GM19468 (cell line): ENCODE measurements around the gene CCL11.

Experiments
- ATAC-seq: cut with Tn5 transposase; IDR thresholded peaks from one replicate; pipeline ENCODE4 v1.9.1; 2021; ENCODE audit warnings: mild to moderate bottlenecking, moderate library complexity, moderate number of reproducible peaks; ENCODE audit not compliant: unreplicated experiment; ENCODE audit errors: extremely low read depth

The CCL11 gene

DNA sequence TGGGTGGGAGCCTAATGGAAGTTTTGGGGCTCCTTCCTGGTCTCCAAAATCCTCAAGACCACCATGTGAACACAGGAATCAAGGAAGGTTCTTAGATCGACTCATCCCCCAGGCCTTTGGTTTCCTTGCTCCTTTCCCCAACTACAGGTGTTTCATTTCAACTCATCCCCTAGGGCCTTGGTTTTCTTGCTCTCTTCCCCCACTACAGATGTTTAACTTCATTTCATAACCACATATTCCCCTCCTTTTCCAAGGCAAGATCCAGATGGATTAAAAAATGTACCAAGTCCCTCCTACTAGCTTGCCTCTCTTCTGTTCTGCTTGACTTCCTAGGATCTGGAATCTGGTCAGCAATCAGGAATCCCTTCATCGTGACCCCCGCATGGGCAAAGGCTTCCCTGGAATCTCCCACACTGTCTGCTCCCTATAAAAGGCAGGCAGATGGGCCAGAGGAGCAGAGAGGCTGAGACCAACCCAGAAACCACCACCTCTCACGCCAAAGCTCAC is at the start of gene CCL11:
Gene CCL11, plus strand, starts transcription at position 457 of the 507 bp plus-strand sequence. CDS start 67 bp downstream, outside the sequence.
- ATAC-seq, result no peak

DNA sequence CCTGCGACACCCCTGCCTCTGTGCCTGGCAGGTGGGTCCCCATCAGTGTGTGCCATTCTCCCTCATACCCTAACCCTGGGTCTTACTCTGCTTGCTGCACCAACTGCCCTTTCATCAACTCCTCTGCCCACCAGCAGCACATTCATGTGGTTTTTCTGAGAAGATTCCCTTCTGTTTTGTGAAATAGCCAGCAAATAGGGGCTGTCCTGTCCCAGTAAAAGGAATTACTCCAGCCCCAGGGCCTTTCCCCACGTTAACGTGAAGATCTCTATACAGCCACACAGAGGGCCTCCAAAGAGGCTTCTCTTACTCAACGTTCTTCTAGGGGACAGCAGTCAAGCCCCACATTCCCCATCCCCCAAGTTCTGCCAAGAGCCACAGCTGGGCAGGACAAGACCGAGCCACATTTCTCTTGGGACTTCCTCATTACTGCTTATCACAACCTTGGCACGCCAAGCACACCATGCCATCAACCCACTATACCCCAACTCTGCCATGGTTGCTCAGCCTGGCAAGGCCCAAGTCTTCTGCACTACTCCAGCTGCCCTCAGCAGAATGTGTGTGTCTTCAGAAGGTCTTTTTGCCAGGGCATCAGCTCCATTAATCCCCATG is 49.2 kb upstream of the CCL11 start:
- no peak for ATAC-seq

DNA sequence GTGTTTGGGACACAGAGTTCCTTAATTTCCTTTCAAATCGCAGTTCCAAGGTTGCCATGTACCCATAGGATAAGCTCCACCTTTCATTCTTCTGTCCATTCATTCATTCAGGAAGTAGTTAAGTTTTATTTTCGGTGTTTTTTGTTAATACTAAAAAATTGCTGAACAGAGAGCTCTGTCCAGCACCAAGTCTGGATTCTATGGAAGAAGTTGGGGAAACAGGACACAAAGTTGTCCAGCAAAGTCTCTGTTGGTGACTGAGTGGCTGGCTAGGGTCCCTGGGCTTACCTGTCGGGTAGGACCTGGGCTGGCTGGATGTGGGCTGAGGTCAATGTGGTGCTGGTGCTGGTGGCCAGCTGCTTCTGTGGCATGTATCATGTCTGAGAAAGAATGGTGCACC is 48.1 kb upstream of the CCL11 start:
- no peak for ATAC-seq

DNA sequence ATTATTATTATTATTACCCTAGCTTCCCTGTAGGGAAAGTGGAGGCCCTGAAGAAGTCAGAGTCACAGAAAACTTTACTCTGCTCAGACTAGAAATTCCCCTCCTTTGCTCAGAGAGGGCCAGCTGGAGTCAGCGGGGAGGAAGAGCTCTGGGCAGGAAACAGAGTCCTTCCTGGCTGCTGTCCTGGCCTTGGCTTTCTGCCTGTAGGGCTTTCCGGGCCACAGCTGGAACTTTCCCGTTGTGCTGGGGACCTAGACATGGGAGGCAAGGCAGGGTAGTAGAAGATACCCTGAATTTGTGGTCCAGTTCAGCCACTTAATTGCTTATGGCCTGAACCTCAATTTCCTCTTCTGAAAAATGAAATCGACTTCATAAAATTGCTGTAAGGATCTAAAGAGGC is 44.5 kb upstream of the CCL11 start:
- ATAC-seq, result no peak

DNA sequence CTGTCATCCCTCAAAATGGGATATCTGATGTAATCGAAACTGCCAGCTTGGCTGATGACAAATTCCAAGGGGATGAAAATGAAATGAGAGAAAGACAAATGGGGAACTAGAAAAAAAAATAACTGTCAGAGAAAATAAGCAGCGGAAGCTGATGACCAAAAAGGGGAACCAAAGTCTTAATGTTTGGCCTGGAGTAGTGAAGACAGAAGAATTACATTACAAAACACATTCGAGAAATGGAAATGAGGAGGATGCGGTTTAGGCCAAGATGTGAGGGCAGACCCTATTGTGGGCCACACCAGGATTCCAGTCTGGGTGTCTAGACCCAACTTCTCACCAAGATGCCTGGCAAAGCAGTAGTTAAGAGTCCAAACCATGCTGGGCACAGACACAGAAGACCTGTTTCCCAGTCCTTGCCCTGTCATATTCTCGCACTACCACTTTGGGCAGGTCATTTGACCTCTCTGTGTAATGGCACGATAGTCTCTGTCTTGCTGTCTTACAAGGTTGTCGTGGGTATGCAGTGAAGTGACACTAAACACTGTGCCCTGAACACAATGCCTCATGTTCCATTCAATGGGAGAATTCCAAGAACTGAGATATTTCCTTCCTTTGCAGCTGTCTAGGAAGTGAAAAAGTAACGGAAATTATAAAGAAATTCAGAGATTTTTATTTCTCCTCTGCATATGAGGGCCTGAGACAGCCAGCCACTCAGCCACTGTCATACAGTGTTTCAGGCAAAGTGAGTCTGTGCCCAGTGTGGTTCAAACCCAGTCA is 42.8 kb upstream of the CCL11 start:
- no peak for ATAC-seq

DNA sequence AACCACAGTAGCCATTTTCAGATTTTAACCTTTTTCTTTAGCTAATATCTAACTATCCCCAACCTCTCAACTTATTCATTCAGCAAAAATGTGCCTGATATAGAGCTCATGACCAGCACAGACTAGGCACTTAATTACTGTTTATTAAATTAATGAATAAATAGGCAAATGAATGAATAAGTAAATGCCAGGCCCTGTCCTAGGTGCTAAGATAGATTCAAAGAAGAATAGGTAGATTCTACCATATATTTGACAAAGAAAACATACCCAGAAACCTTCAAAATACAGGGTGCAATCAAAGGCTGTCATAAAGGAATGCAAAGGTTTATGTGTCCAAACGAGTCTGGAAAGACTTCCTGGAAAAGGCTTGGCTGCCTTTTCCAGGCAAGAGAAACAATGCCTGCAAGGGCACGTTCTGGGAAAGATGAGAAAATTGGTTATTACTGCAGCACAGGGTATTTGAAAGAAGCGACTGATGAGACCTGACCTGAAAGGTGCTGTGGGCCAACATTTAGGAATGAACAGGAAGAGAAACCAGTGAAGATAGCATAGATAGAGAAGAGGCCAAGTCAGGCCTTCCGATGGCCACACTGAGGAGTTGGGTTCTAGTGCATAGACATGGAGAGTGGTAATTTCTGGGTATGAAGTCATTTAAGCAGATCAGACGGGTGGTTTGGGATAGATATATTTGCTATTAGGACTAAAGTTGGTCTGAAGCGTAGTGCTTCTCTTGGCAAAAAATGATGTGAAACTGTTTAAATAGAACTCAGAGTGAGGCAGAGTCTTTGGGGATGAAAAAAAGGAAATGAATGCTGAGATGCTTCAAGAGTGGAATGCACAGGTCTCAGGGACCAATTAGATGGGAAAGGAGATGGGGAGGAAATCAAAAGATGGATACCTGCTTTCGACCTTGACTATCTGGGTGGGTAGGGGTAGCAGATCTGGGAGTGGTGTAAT is 41.9 kb upstream of the CCL11 start:
- no peak for ATAC-seq

DNA sequence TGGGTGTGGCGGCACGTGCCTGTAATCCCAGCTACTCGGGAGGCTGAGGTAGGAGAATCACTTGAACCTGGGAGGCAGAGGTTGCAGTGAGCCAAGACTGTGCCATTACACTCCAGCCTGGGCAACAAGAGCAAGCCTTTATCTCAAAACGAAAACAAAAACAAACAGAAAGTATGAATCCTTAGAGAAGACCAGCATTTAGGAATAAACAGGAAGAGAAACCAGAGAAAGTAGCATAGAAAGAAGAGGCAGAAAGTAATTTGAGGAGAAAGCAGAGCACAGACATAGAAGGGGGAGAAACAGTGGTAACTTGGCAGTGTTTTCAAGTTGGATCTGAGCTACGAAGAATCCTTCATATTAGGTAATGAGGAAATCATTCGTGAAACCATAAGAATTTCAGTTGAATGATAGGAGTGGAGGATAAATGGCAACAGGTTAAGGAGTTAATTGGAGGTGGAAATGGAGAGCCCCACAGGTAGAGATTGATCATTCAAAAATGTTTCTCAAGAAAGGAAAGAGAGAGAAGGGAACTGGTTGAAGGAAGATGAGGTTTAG is 40.1 kb upstream of the CCL11 start:
- ATAC-seq, result no peak

DNA sequence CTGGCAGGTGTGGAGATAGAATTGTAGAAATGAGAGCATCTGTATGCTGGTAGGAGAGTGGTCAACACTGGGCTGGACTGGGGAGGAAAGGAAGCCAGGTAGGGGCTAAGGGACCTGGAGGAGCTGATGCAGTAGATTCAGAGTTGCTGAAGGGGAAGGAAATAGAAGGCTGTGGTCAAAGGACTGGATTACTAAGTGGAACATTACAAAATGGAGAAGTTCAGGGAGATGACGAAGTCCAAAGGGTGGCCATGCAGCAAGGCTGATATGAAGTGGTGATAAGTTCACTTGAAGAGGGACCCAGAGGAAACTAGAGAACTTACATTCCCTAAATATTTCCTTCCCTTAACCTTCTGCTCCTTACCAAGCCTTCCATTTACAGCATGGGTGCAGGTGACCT is 39.1 kb upstream of the CCL11 start:
- ATAC-seq, result no peak

DNA sequence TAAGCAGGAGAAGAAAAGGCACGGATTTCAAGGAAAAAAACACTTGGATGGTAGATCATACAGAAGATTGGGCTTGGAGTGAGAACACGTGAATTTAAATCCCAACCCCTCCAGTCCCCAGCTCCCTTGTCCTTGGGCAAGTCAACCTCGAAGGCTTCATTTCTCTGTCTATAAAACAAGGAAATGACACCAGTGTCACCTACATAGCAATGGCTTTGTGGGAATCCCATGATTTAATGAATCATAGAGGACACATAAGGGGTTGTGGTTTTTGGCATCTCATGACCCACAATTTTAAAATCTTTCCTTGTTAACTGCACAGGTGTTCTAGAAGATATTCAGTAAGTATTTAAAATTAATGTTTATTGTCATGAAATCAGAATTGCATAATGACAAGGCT is 38.7 kb upstream of the CCL11 start:
- no peak for ATAC-seq

DNA sequence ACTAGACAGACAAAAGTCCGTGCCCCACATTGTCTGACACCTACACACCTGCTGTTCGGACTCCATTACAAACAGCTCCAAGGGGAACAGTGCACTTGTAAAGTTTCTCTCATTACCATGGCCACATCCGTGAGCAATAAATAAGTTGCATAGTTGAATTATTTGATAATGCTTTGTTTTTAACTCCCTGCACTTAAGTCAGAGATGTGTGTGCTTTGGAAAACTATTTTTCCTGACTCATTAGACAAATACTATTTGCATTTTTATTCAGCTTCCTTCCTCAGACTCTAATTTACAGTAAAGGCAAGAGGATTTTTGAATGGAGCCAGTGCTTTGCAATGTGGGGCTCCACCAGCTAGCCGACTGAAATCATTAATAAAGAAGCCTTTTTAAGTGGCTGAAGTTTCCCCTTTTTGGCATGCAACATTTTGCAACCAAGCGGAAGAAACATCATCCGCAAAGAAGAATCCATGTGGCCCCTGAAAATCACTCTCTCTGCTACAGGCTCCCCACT is 37.0 kb upstream of the CCL11 start:
- no peak for ATAC-seq

DNA sequence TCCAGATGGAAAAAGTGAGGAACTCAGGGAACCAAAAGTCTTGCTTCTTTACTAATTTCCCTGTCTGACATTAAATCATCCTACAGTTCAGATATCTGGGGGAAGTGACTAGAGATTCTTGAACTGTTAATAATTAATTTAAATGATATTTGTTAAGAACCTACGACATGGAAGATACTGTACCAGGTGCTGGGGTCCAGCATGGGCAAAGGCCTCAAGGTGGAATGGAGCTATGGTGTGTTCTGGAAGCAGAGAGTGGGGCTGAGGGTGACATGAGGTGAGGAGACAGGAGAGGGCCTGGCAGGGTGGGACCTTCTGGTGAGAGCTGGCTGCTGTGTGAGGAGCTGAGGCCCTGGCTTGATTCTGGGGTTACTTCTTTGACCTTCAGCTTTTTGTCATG is 36.5 kb upstream of the CCL11 start:
- ATAC-seq, result no peak

DNA sequence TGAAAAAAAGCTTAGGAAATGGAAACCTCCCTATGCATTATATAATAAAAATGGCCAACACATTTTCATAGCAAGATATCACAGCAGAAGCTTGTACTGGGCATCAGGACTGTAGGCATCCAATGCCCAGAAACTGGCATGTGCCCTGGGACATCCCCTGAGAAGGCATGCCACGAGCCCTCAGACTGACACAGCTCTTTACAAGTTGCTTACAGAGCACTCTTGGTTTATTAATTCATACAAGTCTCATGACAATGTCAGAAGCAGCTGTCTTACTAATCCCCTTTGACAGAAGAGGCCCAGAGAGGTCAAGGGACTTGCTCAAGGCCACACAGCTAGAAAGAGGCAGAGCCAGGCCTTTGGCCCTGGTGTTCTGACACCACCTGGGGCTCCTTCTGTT is 36.1 kb upstream of the CCL11 start:
- no peak for ATAC-seq

DNA sequence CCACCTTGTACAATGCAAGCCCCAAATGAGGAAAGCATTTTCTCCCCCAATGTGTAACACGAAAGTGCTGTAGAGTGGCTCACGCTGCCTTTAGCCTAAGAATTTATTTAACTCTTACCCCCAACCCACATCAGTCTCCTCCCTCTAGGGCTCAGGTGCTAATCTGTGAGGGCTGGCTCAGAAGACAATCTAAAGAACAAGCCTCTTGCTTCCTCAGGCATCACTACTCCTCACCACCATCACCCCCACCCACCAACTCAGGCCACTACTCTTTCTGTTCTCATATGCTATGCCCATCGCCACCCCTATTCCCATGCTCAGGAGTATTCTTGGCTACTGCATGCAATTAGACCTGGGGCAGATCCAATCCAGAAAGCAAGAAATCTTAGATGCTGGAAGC is 34.4 kb upstream of the CCL11 start:
- no peak for ATAC-seq

DNA sequence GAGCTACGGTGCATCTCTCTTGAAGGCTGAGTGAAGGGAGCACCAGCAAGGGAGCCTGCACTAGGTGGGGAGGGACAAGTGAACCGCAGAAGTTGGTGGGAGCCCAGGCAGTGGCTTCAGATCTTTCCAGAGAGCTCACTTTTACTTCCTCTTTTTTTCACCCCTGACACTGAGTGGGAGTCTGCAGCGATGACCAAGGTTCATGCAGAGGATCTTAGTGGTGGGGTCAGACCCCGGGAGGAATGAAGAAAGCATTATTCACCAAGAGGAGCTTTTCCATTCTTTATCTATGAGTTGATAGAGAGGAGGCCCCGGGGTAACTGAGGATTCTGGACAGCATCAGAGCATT is 33.5 kb upstream of the CCL11 start:
- no peak for ATAC-seq

DNA sequence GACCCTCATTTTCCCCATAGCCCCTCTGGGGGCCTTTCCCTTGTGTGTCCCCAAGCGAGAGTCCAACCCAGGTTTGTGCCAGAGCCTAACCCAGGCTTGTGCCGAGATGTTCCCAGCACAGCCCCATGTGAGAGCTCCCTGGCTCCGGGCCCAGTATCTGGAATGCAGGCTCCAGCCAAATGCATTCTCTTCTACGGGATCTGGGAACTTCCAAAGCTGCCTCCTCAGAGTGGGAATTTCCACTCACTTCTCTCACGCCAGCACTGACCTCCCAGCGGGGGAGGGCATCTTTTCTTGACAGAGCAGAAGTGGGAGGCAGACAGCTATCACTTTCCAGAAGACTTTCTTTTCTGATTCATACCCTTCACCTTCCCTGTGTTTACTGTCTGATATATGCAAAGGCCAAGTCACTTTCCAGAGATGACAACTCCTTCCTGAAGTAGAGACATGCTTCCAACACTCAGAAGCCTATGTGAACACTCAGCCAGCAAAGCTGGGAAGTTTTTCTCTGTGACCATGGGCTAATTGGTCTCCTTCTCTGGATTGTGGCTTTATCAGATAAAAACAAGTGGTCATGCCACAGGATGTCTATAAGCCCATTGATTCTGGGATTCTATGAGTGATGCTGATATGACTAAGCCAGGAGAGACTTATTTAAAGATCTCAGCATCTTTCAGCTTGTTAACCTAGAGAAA is 33.0 kb upstream of the CCL11 start:
- ATAC-seq, result no peak

DNA sequence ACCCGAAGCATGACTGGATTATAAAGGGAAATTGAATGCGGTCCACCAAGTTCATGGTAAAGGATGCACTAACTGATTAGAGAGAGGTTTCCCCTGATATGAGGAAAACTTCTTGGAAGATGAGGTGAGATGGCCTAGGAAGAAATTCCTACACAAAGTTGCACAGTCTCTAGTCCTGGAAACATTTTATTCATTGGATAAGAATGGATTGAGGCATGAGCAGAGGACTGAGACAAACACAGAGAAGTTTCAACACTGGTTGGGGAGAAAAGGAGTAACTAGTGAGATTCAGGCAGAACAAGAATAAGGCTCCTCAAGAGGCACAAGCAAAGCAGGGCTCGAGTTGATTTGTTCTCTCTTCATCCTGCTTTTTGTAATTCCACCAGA is 32.4 kb upstream of the CCL11 start:
- ATAC-seq, result no peak

DNA sequence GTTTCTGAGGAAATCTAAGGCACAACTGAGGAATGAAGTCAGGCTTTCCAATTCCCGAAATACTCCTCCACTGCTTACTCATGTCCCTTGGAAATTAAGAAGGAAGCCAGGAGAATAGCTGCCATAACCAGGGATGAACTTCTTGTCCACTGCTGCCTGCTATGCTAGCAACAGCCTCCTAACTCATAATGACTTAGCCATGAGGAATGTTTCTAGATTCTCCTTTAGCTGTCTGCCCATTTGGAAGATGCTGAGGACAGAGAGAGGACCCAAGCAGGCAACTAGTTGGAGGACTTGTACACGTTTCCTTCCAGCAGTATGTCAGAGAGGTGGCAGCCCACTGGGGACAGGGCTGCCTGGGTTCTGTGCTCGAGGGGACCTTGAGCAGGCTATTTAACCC is 31.4 kb upstream of the CCL11 start:
- no peak for ATAC-seq

DNA sequence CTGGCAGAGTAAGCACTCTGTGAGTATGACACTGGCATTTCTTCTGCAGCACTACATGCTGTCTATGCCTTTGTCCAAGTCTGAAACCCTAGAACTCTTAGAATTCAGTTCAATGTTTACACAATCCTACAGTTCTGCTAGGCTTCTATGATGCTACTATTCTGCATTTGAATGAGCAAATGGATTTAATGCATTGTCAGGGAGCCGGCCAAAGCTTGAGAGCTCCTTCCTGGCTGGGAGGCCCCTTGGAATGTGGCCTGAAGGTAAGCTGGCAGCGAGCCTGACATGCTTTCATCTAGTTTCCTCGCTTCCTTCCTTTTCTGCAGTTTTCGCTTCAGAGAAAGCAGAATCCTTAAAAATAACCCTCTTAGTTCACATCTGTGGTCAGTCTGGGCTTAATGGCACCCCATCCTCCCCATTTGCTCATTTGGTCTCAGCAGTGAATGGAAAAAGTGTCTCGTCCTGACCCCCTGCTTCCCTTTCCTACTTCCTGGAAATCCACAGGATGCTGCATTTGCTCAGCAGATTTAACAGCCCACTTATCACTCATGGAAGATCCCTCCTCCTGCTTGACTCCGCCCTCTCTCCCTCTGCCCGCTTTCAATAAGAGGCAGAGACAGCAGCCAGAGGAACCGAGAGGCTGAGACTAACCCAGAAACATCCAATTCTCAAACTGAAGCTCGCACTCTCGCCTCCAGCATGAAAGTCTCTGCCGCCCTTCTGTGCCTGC is 30.7 kb upstream of the CCL11 start, which contains the start of gene CCL2:
Gene CCL2, plus strand, starts transcription at position 635 of the 730 bp plus-strand sequence. Its CDS starts 65 bp downstream, at position 700.
- ATAC-seq, result no peak

DNA sequence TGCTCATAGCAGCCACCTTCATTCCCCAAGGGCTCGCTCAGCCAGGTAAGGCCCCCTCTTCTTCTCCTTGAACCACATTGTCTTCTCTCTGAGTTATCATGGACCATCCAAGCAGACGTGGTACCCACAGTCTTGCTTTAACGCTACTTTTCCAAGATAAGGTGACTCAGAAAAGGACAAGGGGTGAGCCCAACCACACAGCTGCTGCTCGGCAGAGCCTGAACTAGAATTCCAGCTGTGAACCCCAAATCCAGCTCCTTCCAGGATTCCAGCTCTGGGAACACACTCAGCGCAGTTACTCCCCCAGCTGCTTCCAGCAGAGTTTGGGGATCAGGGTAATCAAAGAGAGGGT is 30.2 kb upstream of the CCL11 start:
- no peak for ATAC-seq
